ENCODE results near the gene ZBTB34. TPM values are rescaled to one million over a fixed set of nuclear protein-coding genes. Genes with fewer than 3 reads are reported as not detected.

Gene ZBTB34
- total RNA-seq, 2 experiments from 2014 or later = 4.6 to 4.7 TPM

GRCh38 chr9:126880226-126880946, 19.9 kb downstream of the ZBTB34 start:
- Mint-ChIP-seq H3K9me3 (no peaks in the 10 kb centered on the region), H3K4me3 (no peak overlapping the region), H3K36me3 (ENCODE audit: low read depth) (peaks cover 20% of the 10 kb centered on the region), H3K27ac (no peak overlapping the region), H3K4me1 (ENCODE audit: low read depth) (peaks cover 25% of the 10 kb centered on the region), H3K27me3 (no peaks in the 10 kb centered on the region)
- no peak for DNase-seq
- TF ChIP-seq, protein P1, sequence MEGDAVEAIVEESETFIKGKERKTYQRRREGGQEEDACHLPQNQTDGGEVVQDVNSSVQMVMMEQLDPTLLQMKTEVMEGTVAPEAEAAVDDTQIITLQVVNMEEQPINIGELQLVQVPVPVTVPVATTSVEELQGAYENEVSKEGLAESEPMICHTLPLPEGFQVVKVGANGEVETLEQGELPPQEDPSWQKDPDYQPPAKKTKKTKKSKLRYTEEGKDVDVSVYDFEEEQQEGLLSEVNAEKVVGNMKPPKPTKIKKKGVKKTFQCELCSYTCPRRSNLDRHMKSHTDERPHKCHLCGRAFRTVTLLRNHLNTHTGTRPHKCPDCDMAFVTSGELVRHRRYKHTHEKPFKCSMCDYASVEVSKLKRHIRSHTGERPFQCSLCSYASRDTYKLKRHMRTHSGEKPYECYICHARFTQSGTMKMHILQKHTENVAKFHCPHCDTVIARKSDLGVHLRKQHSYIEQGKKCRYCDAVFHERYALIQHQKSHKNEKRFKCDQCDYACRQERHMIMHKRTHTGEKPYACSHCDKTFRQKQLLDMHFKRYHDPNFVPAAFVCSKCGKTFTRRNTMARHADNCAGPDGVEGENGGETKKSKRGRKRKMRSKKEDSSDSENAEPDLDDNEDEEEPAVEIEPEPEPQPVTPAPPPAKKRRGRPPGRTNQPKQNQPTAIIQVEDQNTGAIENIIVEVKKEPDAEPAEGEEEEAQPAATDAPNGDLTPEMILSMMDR (IDR thresholded peaks at IDR 0.05) = no peak
- ATAC-seq = no peak
- intact Hi-C loops (cut with micrococcal nuclease) = no loop called here
- POLR2A ChIA-PET = no interaction called here
- CTCF ChIA-PET = no interaction called here

GRCh38 chr9:126880947-126881332, 20.5 kb downstream of the ZBTB34 start:
- Mint-ChIP-seq H3K27me3 (no peaks in the 10 kb centered on the region), H3K4me1 (ENCODE audit: low read depth) (peaks cover 20% of the 10 kb centered on the region), H3K27ac (no peak overlapping the region), H3K4me3 (no peak overlapping the region), H3K9me3 (no peaks in the 10 kb centered on the region), H3K36me3 (ENCODE audit: low read depth) (peaks cover 20% of the 10 kb centered on the region)
- intact Hi-C loops (cut with micrococcal nuclease) = no loop called here
- TF ChIP-seq, protein P1 (IDR thresholded peaks at IDR 0.05) = no peak
- no peak for DNase-seq
- CTCF ChIA-PET = no interaction called here
- no peak for ATAC-seq
- POLR2A ChIA-PET = no interaction called here

DNA sequence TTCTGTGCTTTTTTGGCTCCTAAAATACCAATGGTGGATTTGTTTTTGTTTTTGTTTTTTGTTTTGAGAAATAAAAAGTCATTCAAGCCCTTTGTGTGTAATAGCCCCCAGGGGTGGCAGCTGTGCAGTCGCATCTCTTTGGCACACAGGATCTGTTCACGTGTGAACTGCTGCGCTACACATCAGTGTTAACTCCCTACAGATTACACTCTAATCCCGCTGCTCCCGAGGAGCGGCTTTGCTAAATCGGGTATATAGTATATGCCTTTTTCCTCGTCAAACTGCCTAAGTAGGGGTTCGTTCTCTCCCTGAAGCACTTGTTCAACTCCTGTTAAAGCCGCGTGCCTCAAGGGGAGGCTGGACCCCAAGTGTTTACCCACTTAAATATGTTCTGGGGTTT, 22.3 kb downstream of the ZBTB34 start:
- TF ChIP-seq, protein P1 (IDR thresholded peaks at IDR 0.05) = no peak
- Mint-ChIP-seq H3K36me3 (ENCODE audit: low read depth) (peaks cover 20% of the 10 kb centered on the region), H3K4me3 (no peak overlapping the region), H3K9me3 (no peaks in the 10 kb centered on the region), H3K4me1 (ENCODE audit: low read depth) (peaks cover 8% of the 10 kb centered on the region), H3K27me3 (no peaks in the 10 kb centered on the region), H3K27ac (no peak overlapping the region)
- ChIA-PET CTCF (no interaction called here), POLR2A (interaction anchor here (1.0 kb wide), 1 partner anchor 17 kb away, joined by 4 read pairs; no protein-coding TSS in a partner anchor)
- intact Hi-C loops (cut with micrococcal nuclease) = no loop called here
- ATAC-seq (no peak), DNase-seq (no peak)

DNA sequence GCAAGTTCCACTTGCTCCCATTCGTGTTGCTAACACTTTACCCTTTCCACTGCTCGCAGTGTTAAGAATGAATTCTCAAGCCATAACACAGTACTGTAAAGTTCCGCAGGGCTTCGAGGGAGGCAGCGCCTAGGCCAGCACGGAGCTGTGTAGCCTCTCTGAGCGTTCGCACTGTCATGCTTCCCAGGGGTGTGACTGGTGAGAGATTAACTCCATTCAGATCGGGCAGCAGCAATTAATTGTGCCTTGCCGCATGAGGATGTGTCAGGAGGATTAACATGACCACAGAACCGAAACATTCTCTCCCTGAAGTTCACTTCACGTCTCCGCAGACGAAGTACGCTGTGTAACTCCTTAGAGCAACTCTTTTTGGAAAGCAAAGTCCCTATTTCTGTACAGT, 23.2 kb downstream of the ZBTB34 start:
- TF ChIP-seq, protein P1 (IDR thresholded peaks at IDR 0.05) = no peak
- H3K4me3 Mint-ChIP-seq = no peak overlapping the region
- H3K27me3 Mint-ChIP-seq = no peaks in the 10 kb centered on the region
- CTCF ChIA-PET = no interaction called here
- DNase-seq (no peak), ATAC-seq (no peak)
- POLR2A ChIA-PET = no interaction called here
- H3K4me1 Mint-ChIP-seq (ENCODE audit: low read depth) = peaks cover 5% of the 10 kb centered on the region
- intact Hi-C loops (cut with micrococcal nuclease) = no loop called here
- H3K27ac Mint-ChIP-seq = no peak overlapping the region
- H3K36me3 Mint-ChIP-seq (ENCODE audit: low read depth) = peaks cover 20% of the 10 kb centered on the region
- no peaks in the 10 kb centered on the region for H3K9me3 Mint-ChIP-seq

GRCh38 chr9:126885131-126885641, 24.7 kb downstream of the ZBTB34 start:
- intact Hi-C loops (cut with micrococcal nuclease) = no loop called here
- H3K4me1 Mint-ChIP-seq (ENCODE audit: low read depth) = no peaks in the 10 kb centered on the region

More at GRCh38 chr9:126885131-126885641, 24.7 kb downstream of the ZBTB34 start:
- ATAC-seq = no peak
- H3K9me3 Mint-ChIP-seq = no peaks in the 10 kb centered on the region
- peaks cover 6% of the 10 kb centered on the region for H3K36me3 Mint-ChIP-seq (ENCODE audit: low read depth)
- TF ChIP-seq, protein P1 (IDR thresholded peaks at IDR 0.05) = no peak
- ChIA-PET CTCF (no interaction called here), POLR2A (no interaction called here)
- no peak for DNase-seq
- no peaks in the 10 kb centered on the region for H3K27me3 Mint-ChIP-seq
- H3K4me3 Mint-ChIP-seq = no peak overlapping the region
- H3K27ac Mint-ChIP-seq = no peak overlapping the region
